ENCODE measurements around the gene B3GALT5. TPM values are rescaled to one million over a fixed set of nuclear protein-coding genes. Genes with fewer than 3 reads are reported as not detected.

The B3GALT5 gene
- polyA plus RNA-seq, 3 donors = not detected

DNA sequence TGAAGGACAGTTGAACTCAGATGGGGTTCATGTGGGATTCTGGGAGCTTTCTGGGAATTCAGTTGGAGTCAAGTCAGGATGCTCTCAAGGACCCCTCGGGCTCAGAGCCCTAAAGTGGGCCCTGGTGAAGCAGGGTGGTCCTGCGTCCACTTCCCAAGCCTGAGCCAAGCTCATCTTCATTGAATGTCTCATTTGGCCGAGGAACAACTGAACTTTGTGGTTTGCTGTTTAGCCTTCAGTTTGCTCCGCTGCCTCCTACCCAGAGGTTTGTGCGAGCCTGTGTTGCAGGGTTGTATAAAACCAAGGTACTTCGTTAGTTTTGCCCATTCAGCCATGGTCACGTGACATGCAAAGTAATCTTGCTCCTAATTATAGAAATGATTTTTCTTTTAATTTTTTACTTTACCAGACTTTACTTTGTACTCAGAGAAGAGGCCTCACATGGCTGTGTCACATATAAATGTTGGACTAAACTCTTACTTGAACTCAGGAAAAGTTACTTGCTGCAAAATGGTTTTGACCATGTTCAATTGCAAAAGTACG, 49.7 kb downstream of the B3GALT5 start:
- Histone ChIP-seq H3K27ac (ENCODE audit: low read depth in 1 of 2, low read length in 2 of 2) (no peak overlapping the region), H3K9me3 (replicated peaks in 1 of 2; ENCODE audit: control insufficient read depth in 1 of 2, insufficient read depth in 1 of 2, low read length in 2 of 2) (no peaks in the 10 kb centered on the region), H4K20me1 (ENCODE audit: insufficient read depth, low read length) (no peaks in the 10 kb centered on the region), H3K4me3 (replicated peaks in 1 of 3; ENCODE audit: low read depth in 2 of 3, low read length in 3 of 3) (no peak overlapping the region), H3K27me3 (ENCODE audit: control insufficient read depth in 2 of 2, insufficient read depth in 2 of 2, low read length in 2 of 2) (peaks cover 0 to 6% of the 10 kb centered on the region in 2 donors), H3K4me2 (replicated peaks; ENCODE audit: extremely low read depth, low read length, poor library complexity, severe bottlenecking) (no peak overlapping the region), H3K4me1 (ENCODE audit: control insufficient read depth in 1 of 2, insufficient read depth in 2 of 2, low read length in 2 of 2) (no peaks in the 10 kb centered on the region), H3K79me2 (ENCODE audit: insufficient read depth, low read length) (no peaks in the 10 kb centered on the region), H3K9ac (ENCODE audit: insufficient read depth, low read length, poor library complexity, severe bottlenecking) (no peak overlapping the region), H2AFZ (ENCODE audit: insufficient read depth, low read depth, low read length, poor library complexity, severe bottlenecking) (no peak overlapping the region), H3K36me3 (replicated peaks in 1 of 2; ENCODE audit: control insufficient read depth in 1 of 2, insufficient read depth in 2 of 2, low read length in 2 of 2) (no peaks in the 10 kb centered on the region)
- intact Hi-C loops (cut with micrococcal nuclease) = no loop called here
- 85% methylated on average over 6 of the region's 8 CpGs for WGBS (ENCODE audit: insufficient coverage)
- TF ChIP-seq, protein P1, sequence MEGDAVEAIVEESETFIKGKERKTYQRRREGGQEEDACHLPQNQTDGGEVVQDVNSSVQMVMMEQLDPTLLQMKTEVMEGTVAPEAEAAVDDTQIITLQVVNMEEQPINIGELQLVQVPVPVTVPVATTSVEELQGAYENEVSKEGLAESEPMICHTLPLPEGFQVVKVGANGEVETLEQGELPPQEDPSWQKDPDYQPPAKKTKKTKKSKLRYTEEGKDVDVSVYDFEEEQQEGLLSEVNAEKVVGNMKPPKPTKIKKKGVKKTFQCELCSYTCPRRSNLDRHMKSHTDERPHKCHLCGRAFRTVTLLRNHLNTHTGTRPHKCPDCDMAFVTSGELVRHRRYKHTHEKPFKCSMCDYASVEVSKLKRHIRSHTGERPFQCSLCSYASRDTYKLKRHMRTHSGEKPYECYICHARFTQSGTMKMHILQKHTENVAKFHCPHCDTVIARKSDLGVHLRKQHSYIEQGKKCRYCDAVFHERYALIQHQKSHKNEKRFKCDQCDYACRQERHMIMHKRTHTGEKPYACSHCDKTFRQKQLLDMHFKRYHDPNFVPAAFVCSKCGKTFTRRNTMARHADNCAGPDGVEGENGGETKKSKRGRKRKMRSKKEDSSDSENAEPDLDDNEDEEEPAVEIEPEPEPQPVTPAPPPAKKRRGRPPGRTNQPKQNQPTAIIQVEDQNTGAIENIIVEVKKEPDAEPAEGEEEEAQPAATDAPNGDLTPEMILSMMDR (IDR thresholded peaks at IDR 0.05) = no peak
- no peaks in the 10 kb centered on the region for H3K4me1 Mint-ChIP-seq
- no peak for DNase-seq
- H3K27ac Mint-ChIP-seq = no peak overlapping the region
- no peak overlapping the region for H3K4me3 Mint-ChIP-seq
- peaks cover 0 to 3% (median 0%) of the 10 kb centered on the region in 7 donors for H3K9me3 Mint-ChIP-seq
- H3K27me3 Mint-ChIP-seq (ENCODE audit: low read depth in 3 of 3) = peaks cover 13 to 24% (median 16%) of the 10 kb centered on the region in 3 donors
- no peaks in the 10 kb centered on the region for H3K36me3 Mint-ChIP-seq

DNA sequence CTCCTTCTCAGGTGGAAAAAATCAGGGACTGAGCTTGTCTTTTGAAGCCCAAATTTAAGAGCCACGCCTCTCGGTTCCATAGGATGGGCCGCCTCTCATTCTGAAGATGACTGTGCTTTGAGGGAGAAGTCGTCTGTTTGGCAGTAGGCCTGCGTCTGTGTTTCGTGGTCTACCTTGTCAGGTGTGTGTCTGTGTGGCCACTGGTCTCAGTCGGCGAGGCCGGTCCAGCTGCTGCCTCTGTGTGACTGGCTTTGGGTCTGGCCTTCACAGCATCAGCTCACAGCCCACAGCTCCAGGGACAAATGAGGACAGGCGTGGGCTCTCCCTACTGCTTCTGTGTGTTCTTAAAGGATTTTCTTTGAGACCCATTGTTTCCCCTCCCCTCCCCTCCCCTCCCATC, 50.3 kb downstream of the B3GALT5 start:
- H3K36me3 Mint-ChIP-seq = no peaks in the 10 kb centered on the region
- H3K27ac ChIP-seq (ENCODE audit: low read depth in 1 of 2, low read length in 2 of 2) = no peak overlapping the region
- H3K79me2 ChIP-seq (ENCODE audit: insufficient read depth, low read length) = no peaks in the 10 kb centered on the region
- no peak overlapping the region for H3K4me2 ChIP-seq (replicated peaks; ENCODE audit: extremely low read depth, low read length, poor library complexity, severe bottlenecking)
- no peaks in the 10 kb centered on the region for H3K9me3 ChIP-seq (replicated peaks in 1 of 2; ENCODE audit: control insufficient read depth in 1 of 2, insufficient read depth in 1 of 2, low read length in 2 of 2)
- TF ChIP-seq, protein P1 (IDR thresholded peaks at IDR 0.05) = no peak
- no peak overlapping the region for H2AFZ ChIP-seq (ENCODE audit: insufficient read depth, low read depth, low read length, poor library complexity, severe bottlenecking)
- H3K36me3 ChIP-seq (replicated peaks in 1 of 2; ENCODE audit: control insufficient read depth in 1 of 2, insufficient read depth in 2 of 2, low read length in 2 of 2) = no peaks in the 10 kb centered on the region
- intact Hi-C loops (cut with micrococcal nuclease) = no loop called here
- 96% methylated on average over 9 of the region's 10 CpGs for WGBS (ENCODE audit: insufficient coverage)
- H3K27me3 ChIP-seq (ENCODE audit: control insufficient read depth in 2 of 2, insufficient read depth in 2 of 2, low read length in 2 of 2) = peaks cover 0 to 6% of the 10 kb centered on the region in 2 donors
- H3K4me1 ChIP-seq (ENCODE audit: control insufficient read depth in 1 of 2, insufficient read depth in 2 of 2, low read length in 2 of 2) = no peaks in the 10 kb centered on the region
- no peaks in the 10 kb centered on the region for H3K4me1 Mint-ChIP-seq
- H3K27ac Mint-ChIP-seq = no peak overlapping the region
- H3K9me3 Mint-ChIP-seq = peaks cover 0 to 3% (median 0%) of the 10 kb centered on the region in 7 donors
- no peak for DNase-seq
- no peak overlapping the region for H3K4me3 ChIP-seq (replicated peaks in 1 of 3; ENCODE audit: low read depth in 2 of 3, low read length in 3 of 3)
- peaks cover 13 to 24% (median 15%) of the 10 kb centered on the region in 3 donors for H3K27me3 Mint-ChIP-seq (ENCODE audit: low read depth in 3 of 3)
- no peak overlapping the region for H3K4me3 Mint-ChIP-seq
- no peak overlapping the region for H3K9ac ChIP-seq (ENCODE audit: insufficient read depth, low read length, poor library complexity, severe bottlenecking)
- no peaks in the 10 kb centered on the region for H4K20me1 ChIP-seq (ENCODE audit: insufficient read depth, low read length)
